NCI-H1048 (cell line): ENCODE results near the gene P2RY12.
"Not testable (repeated sequence)": the region's sequence is repeated elsewhere in the genome, so short reads cannot be mapped to it uniquely, and the experiment has no call there.

Source experiments
- DNase-seq: peaks from one replicate; lab custom pipeline; 2025; lab: John Stamatoyannopoulos, UW

The P2RY12 gene

DNA sequence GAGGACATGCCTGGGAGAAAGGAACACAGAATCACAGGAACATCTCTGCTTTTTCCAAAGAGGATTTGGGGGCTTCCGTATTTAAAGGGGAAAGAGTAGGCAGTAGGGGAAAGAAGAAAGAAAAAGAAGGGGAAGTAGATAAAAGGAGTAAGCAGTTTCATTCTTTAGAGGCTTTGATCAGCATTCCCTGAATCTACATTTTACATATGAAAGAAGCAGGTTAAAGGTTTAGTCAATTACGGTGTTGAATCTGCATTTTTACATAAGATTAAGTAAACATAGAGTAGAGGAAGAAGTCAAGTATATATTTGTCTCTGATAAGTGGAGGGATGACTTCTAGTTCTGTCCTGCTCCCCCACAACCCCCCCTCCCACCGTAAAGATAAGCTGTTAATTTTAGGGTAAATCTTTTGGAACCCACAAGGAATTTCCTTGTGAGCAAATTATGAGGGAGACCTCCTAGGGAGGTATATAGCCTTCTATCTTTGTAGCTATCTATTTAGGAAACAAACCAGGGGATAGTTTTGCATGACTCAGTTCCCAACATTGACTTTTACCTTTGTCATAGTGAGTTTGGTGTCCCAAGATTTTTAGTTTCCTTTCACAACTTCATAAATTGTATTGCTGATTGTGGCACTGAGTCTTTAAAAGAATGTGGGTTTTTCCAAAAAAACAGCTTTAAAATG, 8.7 kb upstream of the P2RY12 start:
- DNase-seq = no peak

DNA sequence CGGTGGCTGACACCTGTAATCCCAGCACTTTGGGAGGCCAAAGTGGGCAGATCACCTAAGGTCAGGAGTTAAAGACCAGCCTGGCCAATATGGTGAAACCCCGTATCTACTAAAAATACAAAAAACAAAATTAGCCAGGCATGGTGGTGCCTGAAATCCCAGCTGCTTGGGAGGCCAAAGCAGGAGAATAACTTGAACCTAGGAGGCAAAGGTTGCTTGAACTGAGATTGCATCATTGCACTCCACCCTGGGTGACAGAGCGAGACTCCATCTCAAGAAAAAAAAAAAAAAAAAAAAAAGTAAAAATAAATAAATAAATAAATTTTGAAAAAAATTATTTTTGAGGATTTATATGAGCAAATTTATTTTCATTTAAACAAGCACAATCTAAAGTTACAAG, 7.6 kb upstream of the P2RY12 start:
- not testable (repeated sequence) for DNase-seq

DNA sequence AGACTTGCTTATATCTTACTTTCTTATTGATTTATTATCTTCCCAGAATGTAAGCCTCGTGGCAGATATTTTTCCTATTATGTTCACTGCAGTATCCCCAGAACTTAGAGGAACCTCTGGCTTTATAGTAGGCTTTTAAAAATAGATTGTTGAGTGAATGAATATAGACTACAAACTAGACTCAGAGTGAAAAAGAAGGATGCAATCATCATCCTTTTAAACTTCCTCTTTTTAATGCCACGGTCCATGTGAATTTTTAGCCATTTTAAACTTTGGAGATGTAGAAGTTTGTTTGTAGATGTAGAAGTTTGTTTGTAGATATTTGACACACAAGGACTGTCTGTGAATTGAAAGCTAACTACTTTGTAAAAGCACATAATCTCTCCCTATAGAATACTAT, 7.2 kb upstream of the P2RY12 start:
- no peak for DNase-seq

DNA sequence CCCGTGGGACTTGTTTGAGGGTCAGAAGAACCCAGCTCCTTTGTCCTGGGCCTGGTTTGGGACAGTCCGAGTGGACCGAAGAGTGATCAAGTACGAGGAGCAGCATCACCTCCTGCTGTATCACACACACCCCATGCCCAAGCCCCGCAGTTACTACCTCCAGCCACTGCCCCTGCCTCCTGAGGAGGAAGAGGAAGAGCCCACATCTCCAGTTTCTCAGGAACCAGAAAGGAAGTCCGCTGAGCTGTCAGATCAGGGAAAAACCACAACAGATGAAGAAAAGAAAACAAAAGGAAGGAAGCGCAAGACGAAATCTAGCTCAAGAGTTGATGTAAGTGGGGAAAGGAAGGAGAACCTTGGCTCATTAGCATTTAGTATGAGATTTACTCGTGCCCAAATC, 3.3 kb upstream of the P2RY12 start:
- DNase-seq = no peak

DNA sequence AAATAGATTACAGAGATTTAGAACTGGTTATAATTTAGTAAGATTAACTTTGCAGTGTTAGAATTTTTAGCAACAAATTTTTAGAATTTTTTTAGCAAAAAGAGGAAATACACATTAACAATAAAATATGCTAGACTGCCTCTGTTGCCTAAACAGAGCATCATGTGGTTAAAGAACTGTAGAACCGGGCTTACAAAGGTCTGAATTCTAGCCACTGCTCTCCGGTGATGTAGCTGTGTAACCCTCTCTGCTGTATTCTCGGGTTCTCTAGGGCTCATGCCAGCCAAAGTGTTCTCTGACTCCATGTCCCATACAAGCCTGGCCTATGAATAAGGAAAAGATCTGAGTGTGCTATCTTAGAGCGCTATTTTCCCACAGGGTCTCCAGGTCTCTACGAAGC, 2.9 kb upstream of the P2RY12 start:
- DNase-seq = no peak

DNA sequence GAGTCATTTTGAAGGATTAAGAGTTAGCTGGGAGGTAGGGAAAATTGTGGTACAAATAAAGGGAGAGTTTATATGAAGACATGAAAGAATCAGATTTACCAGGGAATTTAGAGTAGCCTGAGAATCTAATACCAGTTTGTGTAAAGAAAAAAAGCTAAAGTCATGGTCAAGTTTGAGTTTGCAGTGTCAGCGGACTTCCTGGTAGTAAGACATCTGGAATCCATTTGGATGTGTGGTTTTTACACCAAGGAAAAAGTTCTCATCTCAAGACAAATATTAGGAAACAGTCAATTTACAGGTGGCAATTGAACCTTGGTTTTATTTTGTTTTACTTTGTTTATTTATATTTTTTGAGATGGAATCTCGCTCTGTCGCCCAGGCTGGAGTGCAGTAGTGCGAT, 1.5 kb upstream of the P2RY12 start:
- no peak for DNase-seq

DNA sequence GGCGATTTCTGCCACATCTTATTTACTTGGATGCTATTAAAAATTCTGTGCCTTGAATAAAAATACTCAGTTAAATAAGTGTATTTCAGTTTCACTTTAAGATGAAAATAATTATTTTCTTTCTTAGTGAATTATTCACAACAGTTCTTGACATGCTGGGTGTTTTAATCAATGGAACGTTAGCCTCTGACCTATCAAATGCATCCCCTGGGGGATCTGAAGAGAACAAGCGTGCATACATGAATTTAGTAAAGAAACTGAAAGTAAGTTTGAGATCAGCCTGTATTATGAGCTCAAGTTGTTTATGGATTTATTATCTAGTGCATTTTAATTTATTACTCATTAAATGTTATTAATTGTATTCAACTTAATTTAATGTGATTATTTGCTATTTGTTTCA, 597 bp downstream of the P2RY12 start:
- DNase-seq = no peak

DNA sequence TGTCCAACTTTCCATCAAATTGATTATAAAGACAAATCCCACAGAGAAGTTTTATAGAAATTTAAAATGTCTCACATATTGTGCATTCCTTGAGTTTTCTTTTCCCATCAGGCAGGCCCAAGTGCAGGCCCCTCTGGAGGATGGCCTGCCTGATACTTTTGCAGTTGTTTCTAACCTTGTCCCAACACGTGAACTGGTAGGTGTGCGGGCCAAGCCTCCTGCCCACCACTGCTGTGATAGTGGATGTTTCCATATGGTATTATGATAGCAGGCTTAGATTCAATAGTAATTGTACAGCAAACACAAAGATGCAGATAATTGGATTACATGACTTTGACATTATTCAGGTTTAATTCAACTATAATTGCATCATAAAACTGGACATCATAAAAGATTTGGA, 1.4 kb downstream of the P2RY12 start:
- no peak for DNase-seq

DNA sequence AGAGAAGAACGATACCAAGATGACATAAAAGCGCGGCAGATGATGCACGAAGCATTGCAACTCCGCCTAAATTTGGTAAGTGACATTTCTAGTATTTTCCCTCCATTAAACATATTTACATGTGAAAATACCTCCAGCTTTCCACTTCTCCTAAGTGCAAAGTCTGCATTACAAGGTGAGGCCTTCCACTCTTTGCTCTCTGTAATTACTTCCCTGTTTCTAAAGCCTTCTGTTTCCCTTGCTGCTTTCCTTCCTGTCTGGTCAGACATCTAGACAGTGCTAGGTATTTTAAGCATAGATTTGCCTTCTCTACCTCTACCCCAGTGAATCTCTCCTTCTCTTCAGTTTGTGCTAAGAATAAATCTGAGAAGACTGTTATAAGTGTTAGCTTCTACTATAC, 1.9 kb downstream of the P2RY12 start:
- DNase-seq = no peak

DNA sequence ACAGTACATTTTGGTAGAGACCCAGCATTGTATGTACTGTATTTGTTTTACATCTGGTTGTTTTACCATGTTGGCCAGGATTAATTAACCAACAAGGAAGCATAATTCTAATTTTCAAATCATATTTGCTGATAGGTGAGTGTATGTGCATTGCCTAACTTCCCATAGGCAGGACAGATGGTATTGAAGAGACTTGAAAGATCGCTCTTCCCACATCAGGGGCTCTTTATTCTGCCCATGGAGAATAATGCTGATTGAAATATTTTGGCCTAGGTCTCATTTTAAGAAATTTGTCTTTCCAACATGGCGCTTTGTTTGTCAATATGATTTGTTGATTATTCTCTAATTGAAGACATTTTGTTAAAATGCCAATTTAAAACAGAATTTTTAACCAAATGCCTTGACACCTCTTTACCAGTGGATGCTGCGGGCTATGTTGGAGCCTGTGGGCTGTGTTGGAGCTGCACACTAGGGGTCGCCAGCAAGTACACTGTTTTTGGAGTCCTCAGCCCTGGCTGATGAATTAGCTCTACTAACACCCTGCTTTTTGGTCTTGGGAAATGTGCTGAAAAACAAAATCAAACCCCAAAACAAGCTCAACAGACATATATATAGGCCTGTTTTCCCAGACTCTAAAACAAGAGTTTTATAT, 5.3 kb downstream of the P2RY12 start:
- DNase-seq = no peak

DNA sequence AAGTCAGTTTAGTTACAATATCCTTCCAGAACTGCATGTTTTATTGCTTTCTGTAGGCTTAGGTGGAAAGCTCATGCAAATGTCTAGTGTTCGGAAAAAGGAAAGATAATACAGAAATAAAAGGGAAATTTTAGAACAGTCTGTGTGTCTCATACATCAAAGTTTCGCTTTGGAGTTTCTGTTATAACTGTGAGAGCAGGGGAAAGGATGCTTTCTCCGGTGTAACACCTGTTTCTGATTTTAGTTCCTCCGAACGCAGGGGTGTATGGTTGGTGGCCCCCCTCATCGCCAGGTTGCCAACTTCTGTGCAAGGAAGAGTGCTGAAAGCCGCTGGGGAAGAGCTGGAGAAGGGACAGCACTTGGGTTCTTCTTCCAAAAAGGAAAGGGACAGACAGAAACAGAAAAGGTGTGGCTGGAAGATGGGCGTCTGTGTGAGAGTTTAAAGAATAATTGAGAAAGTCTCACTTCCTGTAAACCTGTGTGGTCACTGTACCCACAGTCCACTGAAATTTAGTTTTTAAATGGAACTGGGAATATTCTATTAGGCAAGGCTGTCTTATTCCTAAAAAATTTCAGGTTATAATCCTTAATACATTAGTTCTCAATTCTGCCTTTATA, 6.7 kb downstream of the P2RY12 start:
- DNase-seq = no peak

DNA sequence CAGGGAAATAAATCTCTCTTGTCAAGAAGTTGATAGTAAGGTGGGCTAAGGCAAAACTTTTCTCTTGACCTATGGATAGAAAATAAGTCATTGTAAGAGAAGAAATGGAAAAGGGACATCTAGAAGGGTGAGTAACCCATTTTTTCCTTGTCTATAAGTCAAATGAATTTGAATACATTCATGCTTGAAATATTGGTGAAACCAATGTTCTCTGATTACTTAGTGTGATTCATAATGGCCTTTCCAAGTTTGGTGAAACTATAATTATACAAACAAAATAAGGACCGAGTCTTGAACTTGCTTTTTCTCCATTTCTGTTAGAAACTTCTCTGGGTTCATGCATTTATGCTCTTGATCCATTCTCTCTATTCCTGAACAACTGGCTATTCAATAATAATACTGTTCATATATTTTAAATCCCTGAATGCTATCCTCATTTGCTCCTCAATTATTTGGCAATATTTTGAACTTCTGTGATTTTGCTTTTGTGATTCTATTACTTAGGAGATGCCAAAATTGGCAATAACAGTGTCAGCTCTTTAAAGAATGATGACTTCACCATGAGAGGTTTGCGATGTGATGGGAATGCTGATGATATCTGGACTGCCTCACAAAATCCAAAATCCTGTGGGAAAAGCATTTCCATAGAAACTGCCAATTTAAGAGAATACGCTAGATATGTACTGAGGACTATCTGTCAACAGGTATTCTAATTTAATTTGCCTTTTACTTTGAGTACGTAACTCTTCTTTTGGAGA, 12.3 kb downstream of the P2RY12 start:
- DNase-seq = no peak

DNA sequence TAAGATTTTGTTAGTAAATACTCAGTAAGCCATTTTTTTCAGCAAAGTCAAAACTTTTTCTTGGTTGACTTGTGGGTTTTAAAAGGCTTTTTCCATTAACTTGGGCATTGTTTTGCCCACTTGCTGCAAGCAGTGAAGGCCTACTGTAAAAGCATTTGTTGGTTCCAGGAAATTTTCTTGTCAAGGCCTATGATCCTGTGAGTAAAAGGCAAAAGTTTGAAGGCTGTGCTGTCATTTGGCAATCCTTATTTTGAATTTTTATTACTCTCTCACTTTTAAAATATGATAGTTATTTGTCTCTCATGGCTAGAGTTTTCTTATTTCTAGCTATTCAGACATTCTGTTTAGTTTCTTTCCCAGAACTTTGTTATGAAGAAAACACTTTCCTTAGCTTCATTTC, 13.0 kb downstream of the P2RY12 start:
- no peak for DNase-seq

DNA sequence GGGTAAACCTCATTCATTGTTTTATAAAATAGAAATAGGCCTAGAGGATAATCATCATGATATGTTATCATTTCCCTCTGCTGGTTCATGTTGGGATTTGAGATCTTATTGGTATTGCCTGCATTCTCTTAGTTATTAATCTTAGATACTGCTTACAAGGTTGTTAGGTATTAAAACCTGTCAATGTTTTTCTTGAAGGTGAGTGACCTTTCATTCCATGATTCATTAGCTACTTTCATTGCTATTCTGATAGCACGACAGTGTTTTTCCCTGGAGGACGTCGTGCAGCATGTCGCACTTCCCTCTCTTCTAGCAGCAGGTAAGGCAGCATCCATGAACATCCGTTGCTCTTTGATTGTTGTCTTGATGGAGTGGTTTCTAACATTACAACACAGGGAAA, 17.1 kb downstream of the P2RY12 start:
- DNase-seq = no peak

DNA sequence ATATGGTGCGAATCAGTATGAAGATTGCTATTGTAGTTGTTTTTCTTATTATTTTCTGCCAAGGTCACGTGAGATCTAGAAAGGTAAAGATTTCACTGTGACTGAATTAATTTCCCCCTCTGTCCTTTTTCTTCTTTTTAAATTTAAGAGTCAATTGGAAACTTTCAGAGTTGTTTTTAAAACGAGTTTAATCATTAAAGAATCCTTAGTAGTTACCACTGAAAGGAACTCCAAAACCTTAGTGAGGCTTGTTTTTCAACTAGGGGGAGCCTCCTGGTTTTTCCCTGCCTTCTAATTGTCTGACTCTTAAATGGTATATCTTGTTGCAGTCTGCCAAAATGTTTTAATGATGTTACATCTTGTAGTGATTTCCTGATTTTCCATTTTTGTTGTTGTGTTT, 17.6 kb downstream of the P2RY12 start:
- no peak for DNase-seq

DNA sequence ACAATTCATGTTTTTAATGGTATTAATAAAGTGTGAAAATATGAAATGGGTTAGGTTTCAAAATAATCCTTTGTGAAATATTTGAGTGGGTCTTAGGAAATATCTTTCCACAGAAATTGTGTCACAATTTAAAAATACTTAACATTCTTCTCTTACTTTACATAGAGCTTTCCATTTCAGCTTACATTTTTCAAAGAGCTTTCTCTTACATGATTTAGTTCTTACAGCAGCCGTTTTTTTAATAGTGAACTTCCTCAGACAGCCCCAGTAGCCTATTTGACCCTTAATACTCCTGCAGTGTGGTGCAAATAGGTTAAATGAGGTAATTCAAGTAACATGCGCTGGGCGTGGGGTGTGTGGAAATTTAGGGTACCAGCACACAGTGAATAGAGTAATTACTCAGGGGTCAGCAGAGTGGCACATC, 21.8 kb downstream of the P2RY12 start:
- no peak for DNase-seq

DNA sequence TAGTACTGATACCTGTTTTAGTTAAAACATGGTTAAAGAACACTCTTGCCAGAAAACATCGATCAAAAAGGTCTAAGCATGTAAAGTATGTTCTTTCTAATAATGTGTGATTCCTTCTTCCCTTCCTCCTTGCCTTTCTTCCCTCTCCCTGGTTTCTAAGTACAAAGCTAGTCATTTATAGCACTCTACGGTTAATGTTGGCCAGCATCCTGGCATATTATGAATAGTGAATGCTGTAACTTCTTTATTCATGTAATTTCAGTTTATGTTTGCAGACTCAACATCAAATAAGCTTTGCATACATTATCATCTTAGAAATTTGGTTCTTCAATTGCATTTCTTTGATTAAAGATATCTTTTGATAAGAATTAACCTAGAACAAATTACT, 27.1 kb downstream of the P2RY12 start:
- DNase-seq = no peak

DNA sequence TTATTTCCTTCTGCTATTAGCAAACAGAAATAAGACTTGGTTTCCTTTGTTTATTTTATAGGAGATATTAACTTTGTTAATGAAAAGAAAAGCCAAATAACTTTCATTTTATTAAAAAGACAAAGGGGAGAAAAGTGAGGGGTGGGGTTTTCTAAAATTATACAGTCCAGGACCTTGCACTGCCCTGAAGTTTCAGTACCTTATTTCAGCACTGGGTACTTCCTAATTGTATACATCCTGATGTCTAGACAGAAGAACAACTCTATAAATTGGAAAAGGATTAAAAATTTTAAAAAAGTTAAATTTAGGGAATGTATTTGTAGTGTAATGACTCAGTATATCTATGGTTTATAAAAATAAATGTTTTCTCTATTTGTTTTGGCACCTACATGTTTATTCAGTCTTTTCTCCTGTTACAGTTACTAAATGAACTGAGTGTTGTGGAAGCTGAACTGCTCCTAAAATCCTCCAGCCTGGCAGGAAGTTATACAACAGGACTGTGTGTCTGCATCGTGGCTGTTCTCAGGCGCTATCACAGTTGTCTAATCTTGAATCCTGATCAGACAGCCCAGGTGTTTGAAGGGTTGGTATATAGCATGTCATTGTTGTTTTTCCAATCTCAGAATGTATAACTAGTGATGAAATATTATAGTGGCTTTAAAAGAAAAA, 27.6 kb downstream of the P2RY12 start:
- no peak for DNase-seq

DNA sequence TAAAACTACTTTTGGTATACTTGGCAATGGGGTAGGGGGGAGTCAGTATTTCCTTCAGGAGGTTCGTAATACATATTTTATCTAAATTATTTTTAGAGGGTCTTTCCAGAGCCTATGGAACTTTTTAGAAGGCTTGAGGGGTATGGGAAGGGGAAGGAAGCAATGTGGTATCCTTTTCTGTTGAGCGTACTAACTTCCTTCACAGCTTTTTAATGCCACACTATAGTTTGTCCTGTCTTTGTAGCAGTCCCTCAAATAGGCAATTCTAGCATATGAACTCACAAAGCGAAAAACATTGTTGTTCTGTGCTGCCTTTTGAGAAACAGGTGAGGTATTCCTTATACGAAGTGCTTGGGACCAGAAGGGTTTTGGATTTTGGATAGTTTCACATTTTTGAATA, 32.9 kb downstream of the P2RY12 start:
- no peak for DNase-seq

DNA sequence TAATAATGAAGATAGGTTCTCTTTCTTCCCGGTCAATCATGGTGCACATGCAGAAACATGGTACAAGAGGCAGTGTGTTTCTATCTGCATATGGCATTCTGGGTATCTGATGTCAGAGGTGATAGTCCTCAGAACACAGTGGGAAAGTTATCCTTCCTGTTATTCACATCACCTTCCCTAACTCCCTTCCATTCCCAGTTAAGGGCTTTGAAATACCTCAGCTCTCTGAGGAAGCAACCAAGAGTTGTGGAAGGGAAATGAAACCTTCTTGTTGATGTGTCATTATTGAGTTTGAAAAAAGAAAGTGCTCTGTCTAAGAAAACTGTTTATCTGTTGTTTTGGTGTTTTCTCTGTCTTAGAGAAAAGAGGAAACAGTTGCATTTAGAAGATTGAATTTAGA, 33.3 kb downstream of the P2RY12 start:
- DNase-seq = no peak

DNA sequence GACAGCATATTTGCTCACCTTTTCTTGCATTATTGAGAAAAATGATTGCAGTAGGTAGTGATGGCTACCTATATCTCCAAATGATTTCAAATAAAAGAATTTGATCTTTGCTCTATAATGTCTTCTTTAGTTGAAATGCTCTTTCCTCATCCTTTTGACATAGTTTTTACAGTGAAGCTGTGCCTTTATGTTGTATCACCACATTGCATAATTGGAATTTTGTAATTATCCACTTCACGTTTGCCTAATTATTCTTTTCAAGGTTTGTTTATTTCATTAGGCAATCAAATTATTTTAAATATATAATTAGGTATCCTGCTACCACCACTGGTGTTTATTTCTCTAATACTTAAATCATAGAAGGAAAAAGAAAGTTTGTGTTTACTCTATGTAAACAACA, 33.9 kb downstream of the P2RY12 start:
- DNase-seq = no peak

DNA sequence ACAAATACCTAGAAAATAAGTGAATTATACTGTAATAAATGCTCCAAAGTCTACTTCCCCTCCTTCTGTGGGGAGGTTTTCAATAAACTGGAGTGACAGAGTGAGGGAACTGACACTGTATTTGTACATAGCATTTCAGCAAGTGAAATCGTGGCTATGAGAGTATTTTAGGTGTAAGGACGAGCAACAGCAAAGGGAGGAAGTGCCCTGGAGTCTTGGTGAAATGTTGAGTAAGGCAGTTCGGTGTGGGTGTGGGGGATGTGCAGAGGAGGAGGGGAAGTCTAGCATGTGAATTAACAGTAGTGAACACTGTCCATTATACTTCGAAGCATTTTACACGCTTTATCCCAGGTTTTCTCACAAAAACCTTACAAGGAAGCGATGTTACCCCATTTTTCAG, 37.1 kb downstream of the P2RY12 start:
- no peak for DNase-seq
